Tibial artery (tissue), 4 donors: ENCODE results near the gene DDX43.
A peak's percentile ranks its signal among the peaks of the same experiment; 100 is the strongest.

Experiments
- DNase-seq, 2 donors: peaks; one replicate each; pipeline ENCODE4 v3.0.0-alpha.2; 2019
- H3K27ac ChIP-seq, 2 donors: fragments of 200-600 bp; sonication (generic) in 1 of 2; 1 replicate in 1 of 2; 2 replicates in 1 of 2; pipeline ENCODE4 v1.5.1; 2018 to 2019; ENCODE audit warnings: mild to moderate bottlenecking in 1 of 2
- H3K27me3 ChIP-seq, 2 donors: fragments of 200-600 bp; sonication (generic) in 1 of 2; one replicate each; pipeline versions ENCODE4 v1.5.1 to v1.6.0; 2016 to 2019
- H3K36me3 ChIP-seq, 3 donors: fragments of 200-600 bp; sonication (generic) in 2 of 3; one replicate each; pipeline ENCODE4 v1.5.1; 2016 to 2019; ENCODE audit warnings: mild to moderate bottlenecking in 2 of 3
- H3K4me1 ChIP-seq, 4 donors: fragments of 200-600 bp; sonication (generic) in 2 of 4; 1 replicate in 3 of 4; 2 replicates in 1 of 4; pipeline ENCODE4 v1.5.1; 2016 to 2019
- H3K4me3 ChIP-seq, 2 donors: fragments of 200-600 bp; sonication (generic) in 1 of 2; 1 replicate in 1 of 2; 2 replicates in 1 of 2; pipeline ENCODE4 v1.5.1; 2018 to 2019; ENCODE audit warnings: mild to moderate bottlenecking in 2 of 2
- H3K9me3 ChIP-seq, 3 donors: fragments of 200-600 bp; sonication (generic) in 1 of 3; one replicate each; pipeline ENCODE4 v1.5.1; 2016 to 2019
- CTCF ChIP-seq, 2 experiments: fragments of 200-600 bp in 1 of 2; fragments of 450-650 bp in 1 of 2; IDR thresholded peaks; one replicate each; pipeline ENCODE4 v1.5.1; 2017 to 2019; ENCODE audit warnings: antibody characterized with exemption in 2 of 2, mild to moderate bottlenecking in 1 of 2, moderate library complexity in 1 of 2
- intact Hi-C: fragments of 100-400 bp; cut with DNase I; formaldehyde crosslinking; loops from one replicate; pipeline ENCODE4 v1.15.0; 2023; ENCODE audit warnings: low total_unique reads

The DDX43 gene

GRCh38 chr6:73394577-73395354 lies at the start of gene DDX43:
Gene DDX43, plus strand, starts transcription at chr6:73394828. Its CDS starts 78 bp downstream, at chr6:73394906.
- intact Hi-C loops: no loop called here
- no peak for TF ChIP-seq CTCF (IDR thresholded peaks at IDR 0.05)
- peak; percentile 69 to 78 for DNase-seq

GRCh38 chr6:73348550-73349204 lies 46.0 kb upstream of the DDX43 start:
- H3K36me3 ChIP-seq: no peaks in the 10 kb centered on the region
- H3K9me3 ChIP-seq: no peaks in the 10 kb centered on the region
- intact Hi-C loops: no loop called here
- no peak for TF ChIP-seq CTCF (IDR thresholded peaks at IDR 0.05)
- no peak overlapping the region for H3K4me3 ChIP-seq
- H3K27me3 ChIP-seq: peaks cover 0 to 20% of the 10 kb centered on the region in 2 donors
- no peak for DNase-seq
- H3K4me1 ChIP-seq: no peaks in the 10 kb centered on the region
- H3K27ac ChIP-seq: no peak overlapping the region

More at GRCh38 chr6:73394577-73395354, at the start of gene DDX43:
- Histone ChIP-seq H3K36me3 (no peaks in the 10 kb centered on the region), H3K4me3 (peak within 1 kb of the TSS; percentile 32 to 44), H3K4me1 (no peaks in the 10 kb centered on the region), H3K27ac (peak within 1 kb of the TSS in 1 of 2 donors; percentile 68), H3K9me3 (no peaks in the 10 kb centered on the region), H3K27me3 (no peaks in the 10 kb centered on the region)

GRCh38 chr6:73349311-73349710 lies 45.3 kb upstream of the DDX43 start:
- no peaks in the 10 kb centered on the region for H3K4me1 ChIP-seq
- no peak for DNase-seq
- no peaks in the 10 kb centered on the region for H3K9me3 ChIP-seq
- no peak overlapping the region for H3K27ac ChIP-seq
- no peak overlapping the region for H3K4me3 ChIP-seq
- intact Hi-C loops: no loop called here
- H3K27me3 ChIP-seq: peaks cover 0 to 20% of the 10 kb centered on the region in 2 donors
- H3K36me3 ChIP-seq: no peaks in the 10 kb centered on the region
- no peak for TF ChIP-seq CTCF (IDR thresholded peaks at IDR 0.05)

GRCh38 chr6:73353636-73354593 lies 40.7 kb upstream of the DDX43 start, which contains the start of gene DPPA5:
Gene DPPA5, minus strand, starts transcription at chr6:73354276. Its CDS starts 51 bp downstream, at chr6:73354225.
- Histone ChIP-seq H3K9me3 (no peaks in the 10 kb centered on the region), H3K4me3 (no peak within 1 kb of the TSS), H3K36me3 (no peaks in the 10 kb centered on the region), H3K4me1 (no peaks in the 10 kb centered on the region), H3K27me3 (peaks cover 0 to 10% of the 10 kb centered on the region in 2 donors), H3K27ac (no peak within 1 kb of the TSS)
- DNase-seq: no peak
- TF ChIP-seq CTCF (IDR thresholded peaks at IDR 0.05): no peak
- intact Hi-C loops: no loop called here

GRCh38 chr6:73362358-73362757 lies 32.3 kb upstream of the DDX43 start, which contains the start of gene KHDC3L:
Gene KHDC3L, plus strand, starts transcription at chr6:73362658. Its CDS starts 72 bp downstream, at chr6:73362730.
- no peaks in the 10 kb centered on the region for H3K27me3 ChIP-seq
- no peaks in the 10 kb centered on the region for H3K36me3 ChIP-seq
- DNase-seq: no peak
- no peak within 1 kb of the TSS for H3K27ac ChIP-seq
- intact Hi-C loops: no loop called here
- no peak for TF ChIP-seq CTCF (IDR thresholded peaks at IDR 0.05)
- H3K4me3 ChIP-seq: no peak within 1 kb of the TSS
- no peaks in the 10 kb centered on the region for H3K4me1 ChIP-seq
- no peaks in the 10 kb centered on the region for H3K9me3 ChIP-seq
